Skeletal muscle satellite cell (primary cell): Measurements from ENCODE around the gene GAL. TPM values are rescaled to one million over a fixed set of nuclear protein-coding genes. Genes with fewer than 3 reads are reported as not detected.
"Not testable (repeated sequence)": the region's sequence is repeated elsewhere in the genome, so short reads cannot be mapped to it uniquely, and the experiment has no call there.

ENCODE experiments used
- H3K27me3 ChIP-seq: 2 replicates; pipeline ENCODE4 v1.7.0; 2013; ENCODE audit warnings: low read length; ENCODE audit not compliant: control insufficient read depth, insufficient read depth
- H3K36me3 ChIP-seq: 2 replicates; pipeline ENCODE4 v1.7.0; 2013; ENCODE audit warnings: mild to moderate bottlenecking, control low read depth, low read length; ENCODE audit not compliant: insufficient read depth
- H3K4me1 ChIP-seq: 2 replicates; pipeline ENCODE4 v1.7.0; 2013; ENCODE audit warnings: low read length; ENCODE audit not compliant: control insufficient read depth, insufficient read depth
- H3K4me2 ChIP-seq: 2 replicates; pipeline ENCODE4 v1.7.0; 2013; ENCODE audit warnings: mild to moderate bottlenecking, low read length
- H3K4me3 ChIP-seq: 2 replicates; pipeline ENCODE4 v1.7.0; 2013; ENCODE audit warnings: low read length
- H3K9ac ChIP-seq: 2 replicates; pipeline ENCODE4 v1.7.0; 2013; ENCODE audit warnings: mild to moderate bottlenecking, low read depth, low read length, moderate library complexity
- H3K9me3 ChIP-seq: replicated peaks from 2 replicates; pipeline ENCODE4 v1.7.0; 2013; ENCODE audit warnings: mild to moderate bottlenecking, control low read depth, low read length
- total RNA-seq: library from RNA; depleted of rRNA; stranded (reverse); fragments of >200 nt; gene quantifications from 2 replicates; pipeline ENCODE4 v1.2.3, GENCODE V29; 2012; rRNA removed

GAL gene, protein sequence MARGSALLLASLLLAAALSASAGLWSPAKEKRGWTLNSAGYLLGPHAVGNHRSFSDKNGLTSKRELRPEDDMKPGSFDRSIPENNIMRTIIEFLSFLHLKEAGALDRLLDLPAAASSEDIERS
- 0.66 TPM in 1 of 2 replicates, not detected in the other for total RNA-seq

DNA sequence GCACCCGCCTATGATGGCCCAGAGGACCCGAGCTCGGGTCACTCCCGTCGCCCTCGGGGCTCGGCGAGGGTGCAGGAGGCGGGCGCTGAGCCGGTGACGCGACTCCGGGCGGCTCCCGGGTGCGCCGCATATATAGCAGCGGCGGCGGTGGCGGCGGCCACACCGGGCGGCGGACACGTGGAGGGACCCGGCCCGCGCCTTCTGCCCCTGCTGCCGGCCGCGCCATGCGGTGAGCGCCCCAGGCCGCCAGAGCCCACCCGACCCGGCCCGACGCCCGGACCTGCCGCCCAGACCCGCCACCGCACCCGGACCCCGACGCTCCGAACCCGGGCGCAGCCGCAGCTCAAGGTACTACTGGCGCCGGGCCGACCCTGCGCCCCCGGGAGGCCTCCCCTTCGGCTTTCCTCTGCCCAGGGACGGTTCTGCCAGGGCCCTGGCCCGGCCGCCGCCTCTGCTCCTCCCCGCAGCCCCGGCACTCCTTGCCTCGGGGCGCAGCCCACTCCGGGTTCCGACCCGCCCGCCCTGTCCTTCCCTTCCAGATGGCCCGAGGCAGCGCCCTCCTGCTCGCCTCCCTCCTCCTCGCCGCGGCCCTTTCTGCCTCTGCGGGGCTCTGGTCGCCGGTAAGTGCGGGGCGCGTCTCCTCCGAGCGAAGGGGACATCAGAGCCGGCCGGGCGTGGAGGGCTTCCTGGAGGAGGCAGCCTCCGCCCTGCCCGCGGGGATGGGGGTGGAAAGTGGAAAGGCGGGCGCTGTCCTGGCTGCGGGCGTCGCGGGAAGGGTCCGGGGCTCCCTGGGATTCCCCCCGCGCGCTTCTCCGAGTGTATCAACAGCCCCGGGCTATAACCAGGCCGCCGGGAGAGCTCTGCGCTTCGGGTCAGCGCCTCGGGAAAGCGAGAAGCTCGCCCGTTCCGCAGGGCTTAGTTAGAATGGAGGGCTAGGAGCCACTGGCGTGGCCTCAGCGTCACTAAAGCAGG lies at the start of gene GAL:
TSS of gene GAL (plus strand) at position 160 of the 972 bp plus-strand sequence. CDS start at position 540, 380 bp downstream.
- Histone ChIP-seq H3K4me1 (peaks cover 11% of the 10 kb centered on the region), H3K9ac (no peak within 1 kb of the TSS), H3K4me3 (no peak within 1 kb of the TSS), H3K36me3 (no peaks in the 10 kb centered on the region), H3K27me3 (peaks cover 75% of the 10 kb centered on the region), H3K4me2 (peak within 1 kb of the TSS; percentile 64), H3K9me3 (no peaks in the 10 kb centered on the region)

DNA sequence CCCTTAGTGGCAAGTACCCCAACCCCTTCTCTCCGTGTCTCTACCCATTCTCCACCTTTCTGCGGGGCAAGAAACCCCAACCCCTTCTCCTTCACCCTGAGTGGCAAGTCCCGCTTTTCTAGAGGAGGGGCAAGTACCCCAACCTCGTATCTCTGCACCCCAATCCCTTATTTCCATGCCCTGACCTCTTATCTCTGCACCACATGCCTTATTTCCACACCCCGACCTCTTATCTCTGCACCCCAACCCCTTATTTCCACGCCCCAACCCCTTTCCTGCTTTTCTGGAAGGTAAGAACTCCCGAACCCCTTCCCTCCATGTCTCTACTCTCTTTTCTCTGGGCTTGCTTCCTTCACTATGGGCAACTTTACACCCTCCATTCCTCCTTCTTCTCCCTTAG lies 49.7 kb upstream of the GAL start:
- not testable (repeated sequence) for H3K4me1 ChIP-seq, H3K9me3 ChIP-seq, H3K9ac ChIP-seq, H3K4me3 ChIP-seq, H3K4me2 ChIP-seq, H3K36me3 ChIP-seq
- peaks cover 34% of the 10 kb centered on the region for H3K27me3 ChIP-seq

DNA sequence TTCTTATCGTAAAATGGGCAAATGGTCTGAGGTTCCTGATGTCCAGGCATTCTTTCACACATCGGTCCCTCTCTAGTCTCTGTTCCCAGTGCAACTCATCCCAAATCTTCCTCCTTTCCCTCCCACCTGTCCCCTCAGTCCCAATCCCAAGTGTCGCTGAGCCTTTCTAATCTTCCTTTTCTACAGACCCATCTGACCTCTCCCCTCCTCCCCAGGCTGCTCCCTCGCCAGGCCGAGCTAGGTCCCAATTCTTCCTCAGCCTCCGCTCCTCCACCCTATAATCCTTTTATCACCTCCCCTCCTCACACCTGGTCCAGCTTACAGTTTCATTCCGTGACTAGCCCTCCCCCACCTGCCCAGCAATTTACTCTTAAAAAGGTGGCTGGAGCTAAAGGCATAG lies 49.2 kb upstream of the GAL start:
- not testable (repeated sequence) for H3K9ac ChIP-seq, H3K4me2 ChIP-seq, H3K9me3 ChIP-seq, H3K36me3 ChIP-seq, H3K4me3 ChIP-seq, H3K4me1 ChIP-seq
- peaks cover 34% of the 10 kb centered on the region for H3K27me3 ChIP-seq

DNA sequence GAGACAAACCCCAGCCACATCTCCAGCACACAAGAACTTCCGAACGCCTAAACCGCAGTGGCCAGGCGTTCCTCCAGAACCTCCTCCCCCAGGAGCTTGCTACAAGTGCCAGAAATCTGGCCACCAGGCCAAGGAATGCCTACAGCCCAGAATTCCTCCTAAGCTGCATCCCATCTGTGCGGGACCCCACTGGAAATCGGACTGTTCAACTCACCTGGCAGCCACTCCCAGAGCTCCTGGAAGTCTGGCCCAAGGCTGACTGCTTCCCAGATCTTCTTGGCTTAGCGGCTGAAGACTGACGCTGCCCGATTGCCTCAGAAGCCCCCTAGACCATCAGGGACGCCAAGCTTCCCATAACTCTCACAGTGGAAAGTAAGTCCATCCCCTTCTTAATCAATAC lies 48.5 kb upstream of the GAL start:
- not testable (repeated sequence) for H3K9ac ChIP-seq, H3K4me3 ChIP-seq, H3K4me2 ChIP-seq, H3K36me3 ChIP-seq, H3K4me1 ChIP-seq, H3K9me3 ChIP-seq
- peaks cover 35% of the 10 kb centered on the region for H3K27me3 ChIP-seq

DNA sequence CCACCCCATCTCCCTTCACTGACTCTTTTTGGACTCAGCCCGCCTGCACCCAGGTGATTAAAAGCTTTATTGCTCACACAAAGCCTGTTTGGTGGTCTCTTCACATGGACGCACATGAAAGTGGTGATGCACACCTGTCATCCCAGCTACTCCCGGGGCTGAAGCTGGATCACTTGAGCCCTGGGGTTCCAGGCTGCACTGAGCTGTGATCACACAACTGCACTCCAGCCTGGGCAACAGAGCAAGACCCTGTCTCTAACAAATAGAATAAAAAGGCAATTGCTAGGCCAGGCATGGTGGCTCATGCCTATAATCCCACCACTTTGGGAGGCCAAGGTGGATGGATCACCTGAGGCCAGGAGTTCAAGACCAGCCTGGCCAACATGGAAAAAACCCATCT lies 45.0 kb upstream of the GAL start:
- H3K27me3 ChIP-seq: peaks cover 49% of the 10 kb centered on the region
- not testable (repeated sequence) for H3K4me3 ChIP-seq, H3K9me3 ChIP-seq, H3K4me2 ChIP-seq, H3K4me1 ChIP-seq, H3K36me3 ChIP-seq, H3K9ac ChIP-seq

DNA sequence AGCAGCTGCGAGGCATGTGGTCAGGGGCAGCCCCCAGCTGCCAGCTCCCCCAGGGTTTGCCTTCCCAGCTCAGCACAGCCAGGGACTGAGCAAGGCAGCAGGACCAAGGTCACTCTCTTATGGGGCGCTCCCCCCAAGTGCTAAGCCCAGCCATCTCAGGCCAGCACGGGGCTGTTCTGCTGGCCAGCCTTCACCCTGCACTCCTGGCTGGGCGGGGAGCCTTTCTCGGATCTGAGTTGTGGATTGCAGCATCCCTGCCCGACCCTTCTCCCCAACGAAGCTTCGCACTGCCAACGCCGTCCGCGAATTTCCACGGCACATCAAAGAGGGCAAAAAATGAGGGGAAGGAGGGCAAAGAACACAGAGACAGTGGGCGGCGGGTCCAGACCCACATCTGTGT lies 42.5 kb upstream of the GAL start:
- Histone ChIP-seq H3K36me3 (no peaks in the 10 kb centered on the region), H3K9ac (no peak overlapping the region), H3K4me1 (no peaks in the 10 kb centered on the region), H3K4me2 (no peak overlapping the region), H3K4me3 (no peak overlapping the region), H3K27me3 (peaks cover 51% of the 10 kb centered on the region), H3K9me3 (no peaks in the 10 kb centered on the region)

DNA sequence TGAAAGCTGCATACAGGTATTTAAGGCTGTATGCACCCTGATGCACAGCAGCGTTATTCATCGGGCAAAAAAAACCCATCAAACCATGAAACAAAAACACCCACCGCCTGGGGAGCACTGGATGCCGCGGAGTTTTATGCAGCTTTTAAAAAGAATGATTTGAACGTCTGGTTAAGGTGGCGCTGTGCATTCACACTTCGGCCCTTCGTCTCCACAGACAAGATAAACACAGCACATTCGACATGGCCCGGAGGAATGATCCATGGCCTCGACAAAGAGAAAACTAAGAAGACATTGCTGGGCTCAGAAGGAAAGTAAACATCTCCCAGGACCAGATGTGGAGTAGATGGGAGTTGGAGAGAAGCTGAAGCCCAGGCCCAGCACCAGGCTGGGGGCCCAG lies 40.8 kb upstream of the GAL start:
- H3K9ac ChIP-seq: no peak overlapping the region
- H3K9me3 ChIP-seq: peaks cover 8% of the 10 kb centered on the region
- peak overlapping the region; percentile 35 for H3K4me2 ChIP-seq
- no peaks in the 10 kb centered on the region for H3K36me3 ChIP-seq
- no peak overlapping the region for H3K4me3 ChIP-seq
- H3K4me1 ChIP-seq: no peaks in the 10 kb centered on the region
- H3K27me3 ChIP-seq: peaks cover 65% of the 10 kb centered on the region

DNA sequence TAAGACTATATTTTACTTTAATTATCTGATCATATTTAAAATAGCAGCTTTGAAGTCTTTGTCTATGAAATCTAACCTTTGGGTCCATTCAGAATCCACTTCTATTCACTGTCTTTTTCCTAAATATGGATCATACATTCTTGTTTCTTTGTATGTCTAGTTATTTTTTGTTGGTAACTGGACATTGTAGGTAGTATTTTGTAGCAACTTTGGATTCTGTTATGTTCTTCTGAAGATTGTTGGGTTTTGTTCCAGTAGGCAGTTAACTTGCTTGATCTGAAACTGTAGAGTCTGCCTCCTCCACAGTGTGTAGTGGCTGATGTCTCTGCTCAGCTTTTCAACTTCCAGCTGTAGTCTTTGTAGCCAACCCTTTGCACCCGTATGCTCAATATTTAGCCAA lies 37.5 kb upstream of the GAL start:
- peaks cover 8% of the 10 kb centered on the region for H3K9me3 ChIP-seq
- no peak overlapping the region for H3K9ac ChIP-seq
- no peak overlapping the region for H3K4me3 ChIP-seq
- no peak overlapping the region for H3K4me2 ChIP-seq
- H3K4me1 ChIP-seq: no peaks in the 10 kb centered on the region
- peaks cover 68% of the 10 kb centered on the region for H3K27me3 ChIP-seq
- H3K36me3 ChIP-seq: no peaks in the 10 kb centered on the region

DNA sequence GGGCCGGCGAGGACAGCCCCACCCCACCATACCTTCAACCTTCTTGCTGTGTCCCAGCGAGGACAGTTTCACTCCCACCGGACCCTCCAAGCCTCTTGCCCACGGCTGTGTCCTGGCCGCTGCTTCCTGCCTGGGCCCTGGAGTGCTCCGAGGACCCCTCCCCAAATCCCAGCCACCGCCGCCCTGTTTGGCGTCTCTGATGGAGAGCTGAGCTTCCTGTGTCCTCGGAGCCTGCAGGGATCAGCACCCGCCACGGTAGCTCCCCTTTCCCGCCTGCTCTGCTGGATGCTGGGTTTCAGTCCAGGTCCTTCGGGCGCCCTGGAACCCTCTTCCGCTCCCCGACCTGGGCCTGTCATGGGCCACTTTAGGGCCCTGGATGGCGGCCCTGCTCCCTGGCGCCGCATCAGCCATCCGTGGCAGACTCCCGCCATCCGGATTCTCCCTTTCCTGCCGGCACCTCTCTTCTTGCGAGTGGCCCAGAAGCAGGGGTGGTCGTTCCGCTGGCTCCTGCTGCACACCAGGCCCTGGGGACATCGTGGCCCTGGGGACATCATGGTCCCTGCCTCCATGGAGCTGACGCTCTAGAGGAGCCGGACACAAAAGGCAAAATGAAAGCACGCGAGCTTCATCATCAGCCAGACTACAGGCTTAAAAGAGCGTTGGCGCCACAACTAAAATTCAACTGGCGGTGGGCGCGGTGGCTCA lies 34.3 kb upstream of the GAL start:
- H3K9me3 ChIP-seq: peaks cover 8% of the 10 kb centered on the region
- peaks cover 69% of the 10 kb centered on the region for H3K27me3 ChIP-seq
- H3K9ac ChIP-seq: no peak overlapping the region
- H3K36me3 ChIP-seq: no peaks in the 10 kb centered on the region
- no peak overlapping the region for H3K4me2 ChIP-seq
- H3K4me3 ChIP-seq: no peak overlapping the region
- no peaks in the 10 kb centered on the region for H3K4me1 ChIP-seq

DNA sequence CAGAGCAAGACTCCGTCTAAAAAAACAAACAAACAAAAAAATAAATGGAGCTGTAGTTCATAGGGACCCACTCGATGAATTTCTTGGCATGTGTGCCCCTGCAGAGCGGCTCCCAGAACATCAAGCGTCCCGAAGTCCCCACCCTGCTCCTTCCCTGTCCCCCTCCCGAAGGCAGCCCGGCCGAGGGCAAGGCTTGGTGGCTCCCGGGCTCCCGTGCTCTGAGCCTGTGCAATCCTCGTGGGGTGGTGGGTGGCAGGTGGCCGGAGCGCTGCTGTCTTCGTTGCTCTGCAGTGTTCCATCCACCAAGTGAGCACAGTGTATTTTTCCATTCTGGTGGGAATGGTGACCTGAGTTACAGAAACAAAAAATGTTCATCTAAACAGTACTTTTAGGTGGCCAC lies 33.5 kb upstream of the GAL start:
- Histone ChIP-seq H3K4me1 (no peaks in the 10 kb centered on the region), H3K9ac (no peak overlapping the region)

DNA sequence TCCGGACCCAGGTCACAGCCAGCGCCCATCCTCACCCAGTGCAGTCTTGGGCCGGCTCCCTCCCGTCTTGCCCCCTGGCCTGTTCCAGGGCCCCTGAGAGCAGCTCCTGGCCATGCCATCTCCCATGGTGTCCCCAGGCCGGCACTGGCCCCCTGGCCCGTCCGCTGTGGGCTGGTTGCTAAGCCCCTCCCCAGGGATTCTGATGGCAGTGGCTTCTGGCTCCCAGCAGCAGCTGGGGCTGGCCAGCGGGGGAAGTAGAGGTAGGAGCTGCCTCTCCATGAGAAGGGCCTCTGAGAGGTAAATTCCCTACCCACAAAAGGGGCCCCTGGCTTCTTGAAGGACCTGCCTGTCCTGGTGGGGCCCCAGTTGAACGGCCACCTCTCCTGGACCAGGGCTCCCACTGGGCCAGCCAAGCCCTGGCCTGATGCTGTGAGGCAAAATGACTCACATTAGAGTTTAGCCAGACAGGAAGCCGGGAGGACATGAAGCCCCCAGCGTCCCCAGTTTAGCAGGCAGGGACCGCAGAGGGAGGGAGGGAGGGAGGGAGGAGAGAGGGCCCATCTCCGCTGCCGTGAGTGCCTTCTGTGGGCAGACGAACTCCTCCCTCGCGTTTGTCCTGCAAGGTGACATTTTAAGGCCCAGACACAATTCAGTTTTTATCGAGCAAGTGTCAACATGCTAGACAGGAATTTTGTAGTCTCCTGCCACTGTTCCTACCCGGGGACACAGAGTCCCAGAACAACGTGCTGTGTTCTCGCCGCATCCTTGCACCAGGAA lies 32.9 kb upstream of the GAL start:
- peaks cover 75% of the 10 kb centered on the region for H3K27me3 ChIP-seq
- H3K9ac ChIP-seq: no peak overlapping the region

More for the DNA sequence above, 33.5 kb upstream of the GAL start:
- H3K9me3 ChIP-seq: peaks cover 8% of the 10 kb centered on the region
- peaks cover 74% of the 10 kb centered on the region for H3K27me3 ChIP-seq
- no peaks in the 10 kb centered on the region for H3K36me3 ChIP-seq
- no peak overlapping the region for H3K4me2 ChIP-seq
- no peak overlapping the region for H3K4me3 ChIP-seq

More for the DNA sequence above, 32.9 kb upstream of the GAL start:
- H3K4me2 ChIP-seq: no peak overlapping the region
- H3K36me3 ChIP-seq: no peaks in the 10 kb centered on the region
- H3K4me3 ChIP-seq: no peak overlapping the region
- H3K4me1 ChIP-seq: no peaks in the 10 kb centered on the region
- peaks cover 8% of the 10 kb centered on the region for H3K9me3 ChIP-seq
